Fibroblast of lung (primary cell): ENCODE results near the gene RBBP9. TPM values are rescaled to one million over a fixed set of nuclear protein-coding genes. Genes with fewer than 3 reads are reported as not detected.
A peak's percentile ranks its signal among the peaks of the same experiment; 100 is the strongest.

Experiments used
- DNase-seq, 2 donors: peaks; one replicate each; pipeline versions ENCODE4 v3.0.0 to v3.0.0-alpha.2; 2010; ENCODE audit warnings: low read depth in 2 of 2
- H2AFZ ChIP-seq: 2 replicates; pipeline ENCODE4 v1.5.1; 2012; ENCODE audit warnings: low read length, control low read depth, inconsistent platforms
- H3K27ac ChIP-seq: 2 replicates; pipeline ENCODE4 v1.5.1; 2011; ENCODE audit warnings: low read length, control low read depth; ENCODE audit not compliant: insufficient read depth
- H3K27me3 ChIP-seq: 2 replicates; pipeline ENCODE4 v1.5.1; 2011; ENCODE audit warnings: mild to moderate bottlenecking, low read length; ENCODE audit not compliant: control insufficient read depth, insufficient read depth
- H3K36me3 ChIP-seq: 2 replicates; pipeline ENCODE4 v1.5.1; 2011; ENCODE audit warnings: low read length; ENCODE audit not compliant: control insufficient read depth, insufficient read depth
- H3K4me1 ChIP-seq: 2 replicates; pipeline ENCODE4 v1.5.1; 2011; ENCODE audit warnings: low read length; ENCODE audit not compliant: control insufficient read depth, insufficient read depth; ENCODE audit errors: extremely low read depth
- H3K4me2 ChIP-seq: 2 replicates; pipeline ENCODE4 v1.5.1; 2011; ENCODE audit warnings: low read length, control low read depth; ENCODE audit not compliant: insufficient read depth; ENCODE audit errors: extremely low read depth
- H3K4me3 ChIP-seq, 4 experiments: fragments of 200-600 bp in 1 of 4; sonication (generic) in 1 of 4; replicated peaks in 1 of 4; 2 replicates each; pipeline ENCODE4 v1.5.1; 2011 to 2016; ENCODE audit warnings: low read length in 4 of 4, low read depth in 3 of 4, mild to moderate bottlenecking in 3 of 4, control low read depth in 2 of 4, inconsistent platforms in 1 of 4, mixed read lengths in 1 of 4; ENCODE audit not compliant: insufficient read depth in 1 of 4; ENCODE audit errors: control extremely low read depth in 1 of 4
- H3K79me2 ChIP-seq: 2 replicates; pipeline ENCODE4 v1.5.1; 2012; ENCODE audit warnings: mild to moderate bottlenecking, low read length, inconsistent platforms; ENCODE audit not compliant: control insufficient read depth, insufficient read depth
- H3K9ac ChIP-seq: 2 replicates; pipeline ENCODE4 v1.5.1; 2011; ENCODE audit warnings: mild to moderate bottlenecking, low read length, control low read depth; ENCODE audit not compliant: insufficient read depth
- H3K9me3 ChIP-seq: 2 replicates; pipeline ENCODE4 v1.5.1; 2012; ENCODE audit warnings: low read depth, low read length; ENCODE audit not compliant: control insufficient read depth, insufficient read depth
- H4K20me1 ChIP-seq: 2 replicates; pipeline ENCODE4 v1.5.1; 2011; ENCODE audit warnings: low read length; ENCODE audit not compliant: control insufficient read depth, insufficient read depth; ENCODE audit errors: extremely low read depth
- CTCF ChIP-seq, 2 donors: IDR thresholded peaks in 1 of 2; conservative IDR thresholded peaks in 1 of 2; 1 replicate in 1 of 2; 2 replicates in 1 of 2; pipeline ENCODE4 v1.5.1; 2011 to 2012; ENCODE audit warnings: low read length in 2 of 2, control low read depth in 1 of 2, inconsistent platforms in 1 of 2, low read depth in 1 of 2, mild to moderate bottlenecking in 1 of 2
- EZH2 ChIP-seq: IDR thresholded peaks from 2 replicates; pipeline ENCODE4 v1.5.1; 2012; ENCODE audit warnings: low read length, control low read depth, mild to moderate bottlenecking; ENCODE audit errors: missing control alignments
- polyA plus RNA-seq, 2 donors: library from polyadenylated mRNA; depleted of rRNA in 1 of 2; stranded (reverse) in 1 of 2; unstranded in 1 of 2; fragments of >200 nt; gene quantifications; 2 replicates each; pipeline ENCODE4 v1.2.1, GENCODE V29; 2011 to 2012; ENCODE audit warnings: missing spikeins in 1 of 2
- total RNA-seq: library from RNA; depleted of rRNA; stranded (reverse); fragments of >200 nt; gene quantifications from 2 replicates; pipeline ENCODE4 v1.2.1, GENCODE V29; 2014

Gene RBBP9
- total and polyA plus RNA-seq, 2 donors (not counting 1 experiment from before 2014, with no cell fraction given), result 19.0 to 19.2 TPM

DNA sequence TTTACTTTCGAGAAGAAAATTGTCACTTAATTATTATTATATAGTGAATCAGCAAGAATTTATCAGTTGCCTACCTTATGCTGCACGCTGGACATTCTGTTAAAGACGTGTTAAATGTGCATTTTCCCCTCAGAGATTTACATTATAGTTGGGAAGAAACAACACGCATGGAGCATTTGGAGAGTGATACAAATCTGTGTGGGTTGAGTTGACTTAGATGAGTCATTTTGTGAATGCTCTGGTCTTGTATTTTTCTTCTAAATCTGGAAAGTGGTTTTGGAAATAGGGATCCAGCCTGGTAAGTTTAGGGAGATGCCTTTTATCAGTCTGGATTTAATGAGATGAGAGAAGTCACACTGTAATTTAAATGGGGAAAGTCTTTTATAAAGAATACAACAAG, 46.2 kb upstream of the RBBP9 start:
- H3K36me3 ChIP-seq, result peaks cover 11% of the 10 kb centered on the region

GRCh38 chr20:18541741-18542140, 44.7 kb upstream of the RBBP9 start:
- Histone ChIP-seq H3K27me3 (no peaks in the 10 kb centered on the region), H3K4me1 (no peaks in the 10 kb centered on the region), H3K36me3 (peaks cover 9% of the 10 kb centered on the region), H3K9me3 (no peaks in the 10 kb centered on the region), H2AFZ (no peak overlapping the region), H3K4me2 (no peak overlapping the region), H3K79me2 (no peaks in the 10 kb centered on the region), H3K9ac (no peak overlapping the region), H3K4me3 (no peak overlapping the region), H4K20me1 (no peaks in the 10 kb centered on the region), H3K27ac (no peak overlapping the region)
- peak in 1 of 2 donors; percentile 23 for DNase-seq
- TF ChIP-seq EZH2, result no peak
- no peak for TF ChIP-seq CTCF (conservative IDR thresholded peaks at IDR 0.05 in 1 of 2, IDR thresholded peaks at IDR 0.05 in 1 of 2; ENCODE audit: low read depth in 1 of 2, low read length in 2 of 2)

More for the DNA sequence above, 46.2 kb upstream of the RBBP9 start:
- Histone ChIP-seq H3K4me1 (no peaks in the 10 kb centered on the region), H3K27me3 (no peaks in the 10 kb centered on the region), H3K79me2 (no peaks in the 10 kb centered on the region), H3K9me3 (no peaks in the 10 kb centered on the region), H2AFZ (no peak overlapping the region), H3K4me3 (no peak overlapping the region), H4K20me1 (no peaks in the 10 kb centered on the region), H3K4me2 (no peak overlapping the region), H3K27ac (no peak overlapping the region), H3K9ac (no peak overlapping the region)
- TF ChIP-seq CTCF (conservative IDR thresholded peaks at IDR 0.05 in 1 of 2, IDR thresholded peaks at IDR 0.05 in 1 of 2; ENCODE audit: low read depth in 1 of 2, low read length in 2 of 2) (no peak), EZH2 (no peak)
- peak in 1 of 2 donors; percentile 20 for DNase-seq

GRCh38 chr20:18537651-18538050, 40.6 kb upstream of the RBBP9 start:
- Histone ChIP-seq H3K4me3 (no peak overlapping the region), H3K36me3 (peaks cover 5% of the 10 kb centered on the region), H2AFZ (no peak overlapping the region), H3K79me2 (no peaks in the 10 kb centered on the region), H3K9ac (no peak overlapping the region), H3K9me3 (no peaks in the 10 kb centered on the region), H3K27ac (no peak overlapping the region), H3K4me2 (no peak overlapping the region), H3K27me3 (no peaks in the 10 kb centered on the region), H4K20me1 (no peaks in the 10 kb centered on the region), H3K4me1 (no peaks in the 10 kb centered on the region)
- DNase-seq, result peak in 1 of 2 donors; percentile 26
- TF ChIP-seq EZH2 (no peak), CTCF (conservative IDR thresholded peaks at IDR 0.05 in 1 of 2, IDR thresholded peaks at IDR 0.05 in 1 of 2; ENCODE audit: low read depth in 1 of 2, low read length in 2 of 2) (no peak)
